ENCODE data around the gene XPR1. TPM values are rescaled to one million over a fixed set of nuclear protein-coding genes. Genes with fewer than 3 reads are reported as not detected.

Gene XPR1
- total RNA-seq, 5 donors from 2014 or later (not counting 1 experiment from before 2014, with no cell fraction given) = 13.0 to 16.2 (median 14.7) TPM

- H3K9me3 ChIP-seq = no peaks in the 10 kb centered on the region
- H3K36me3 Mint-ChIP-seq = peaks cover 23% of the 10 kb centered on the region
- no peaks in the 10 kb centered on the region for H3K27me3 ChIP-seq (replicated peaks in 1 of 2; ENCODE audit: control insufficient read depth in 2 of 2, extremely low read depth in 1 of 2, insufficient read depth in 2 of 2, low read length in 1 of 2)
- H3K27me3 Mint-ChIP-seq = no peaks in the 10 kb centered on the region
- H3K4me1 ChIP-seq (ENCODE audit: control insufficient read depth in 1 of 2, extremely low read depth in 1 of 2, insufficient read depth in 2 of 2, low read length in 2 of 2) = no peaks in the 10 kb centered on the region
- ChIA-PET CTCF (no interaction called here), POLR2A (no interaction called here)
- ATAC-seq (replicated peaks in 1 of 4) (no peak), DNase-seq (no peak)
- H3K36me3 ChIP-seq (ENCODE audit: control insufficient read depth in 2 of 2, extremely low read depth in 1 of 2, insufficient read depth in 1 of 2, low read length in 1 of 2) = no peaks in the 10 kb centered on the region
- peaks cover 0 to 3% (median 0%) of the 10 kb centered on the region in 3 donors for H3K9me3 Mint-ChIP-seq
- H3K4me3 ChIP-seq (ENCODE audit: control insufficient read depth in 1 of 2, extremely low read depth in 1 of 2, low read length in 1 of 2) = no peak overlapping the region
- H3K4me3 Mint-ChIP-seq = no peak overlapping the region
- no peak overlapping the region for H3K27ac ChIP-seq (ENCODE audit: low read length)
- peaks cover 29 to 39% (median 31%) of the 10 kb centered on the region in 3 donors for H3K4me1 Mint-ChIP-seq
- 100% methylated on average over 1 of the region's 1 CpG for WGBS (ENCODE audit: insufficient coverage)
- H3K27ac Mint-ChIP-seq = no peak overlapping the region
Observed at GRCh38 chr1:180773210-180773865, 141.5 kb downstream of the XPR1 start.

- no peaks in the 10 kb centered on the region for H3K36me3 ChIP-seq (ENCODE audit: control insufficient read depth in 2 of 2, extremely low read depth in 1 of 2, insufficient read depth in 1 of 2, low read length in 1 of 2)
- Mint-ChIP-seq H3K9me3 (no peaks in the 10 kb centered on the region), H3K4me3 (no peak overlapping the region), H3K27me3 (no peaks in the 10 kb centered on the region), H3K36me3 (peaks cover 11% of the 10 kb centered on the region), H3K27ac (no peak overlapping the region), H3K4me1 (peaks cover 29 to 33% (median 29%) of the 10 kb centered on the region in 3 donors)
- no peak overlapping the region for H3K27ac ChIP-seq (ENCODE audit: low read length)
- no CpG with 5 or more reads among the region's 2 CpGs for WGBS (ENCODE audit: insufficient coverage)
- ATAC-seq (replicated peaks in 1 of 4) (no peak), DNase-seq (no peak)
- POLR2A ChIA-PET = no interaction called here
- H3K4me1 ChIP-seq (ENCODE audit: control insufficient read depth in 1 of 2, extremely low read depth in 1 of 2, insufficient read depth in 2 of 2, low read length in 2 of 2) = no peaks in the 10 kb centered on the region
- CTCF ChIA-PET = no interaction called here
- no peak overlapping the region for H3K4me3 ChIP-seq (ENCODE audit: control insufficient read depth in 1 of 2, extremely low read depth in 1 of 2, low read length in 1 of 2)
- no peaks in the 10 kb centered on the region for H3K27me3 ChIP-seq (replicated peaks in 1 of 2; ENCODE audit: control insufficient read depth in 2 of 2, extremely low read depth in 1 of 2, insufficient read depth in 2 of 2, low read length in 1 of 2)
- no peaks in the 10 kb centered on the region for H3K9me3 ChIP-seq
Observed at GRCh38 chr1:180775801-180776200, 144.0 kb downstream of the XPR1 start.

- H3K4me3 ChIP-seq (ENCODE audit: control insufficient read depth in 1 of 2, extremely low read depth in 1 of 2, low read length in 1 of 2) = no peak overlapping the region
- WGBS (ENCODE audit: insufficient coverage) = 100% methylated on average over 1 of the region's 4 CpGs
- DNase-seq (no peak), ATAC-seq (replicated peaks in 1 of 4) (no peak)
- Mint-ChIP-seq H3K9me3 (no peaks in the 10 kb centered on the region), H3K4me3 (no peak overlapping the region), H3K36me3 (peaks cover 4% of the 10 kb centered on the region), H3K27ac (no peak overlapping the region), H3K4me1 (peaks cover 25 to 37% (median 27%) of the 10 kb centered on the region in 3 donors), H3K27me3 (no peaks in the 10 kb centered on the region)
- no peaks in the 10 kb centered on the region for H3K27me3 ChIP-seq (replicated peaks in 1 of 2; ENCODE audit: control insufficient read depth in 2 of 2, extremely low read depth in 1 of 2, insufficient read depth in 2 of 2, low read length in 1 of 2)
- no peaks in the 10 kb centered on the region for H3K4me1 ChIP-seq (ENCODE audit: control insufficient read depth in 1 of 2, extremely low read depth in 1 of 2, insufficient read depth in 2 of 2, low read length in 2 of 2)
- CTCF ChIA-PET = no interaction called here
- POLR2A ChIA-PET = interaction anchor here in 1 of 2 donors (0.6 kb wide), 1 partner anchor 81 kb away, joined by 3 read pairs; no protein-coding TSS in a partner anchor
- H3K36me3 ChIP-seq (ENCODE audit: control insufficient read depth in 2 of 2, extremely low read depth in 1 of 2, insufficient read depth in 1 of 2, low read length in 1 of 2) = no peaks in the 10 kb centered on the region
- no peak overlapping the region for H3K27ac ChIP-seq (ENCODE audit: low read length)
- no peaks in the 10 kb centered on the region for H3K9me3 ChIP-seq
Observed at GRCh38 chr1:180777072-180777689, 145.4 kb downstream of the XPR1 start.

GRCh38 chr1:180778782-180779398 is 147.1 kb downstream of the XPR1 start:
- Mint-ChIP-seq H3K36me3 (peaks cover 2% of the 10 kb centered on the region), H3K9me3 (no peaks in the 10 kb centered on the region), H3K4me3 (no peak overlapping the region), H3K27ac (no peak overlapping the region), H3K4me1 (peaks cover 23 to 32% (median 27%) of the 10 kb centered on the region in 3 donors), H3K27me3 (no peaks in the 10 kb centered on the region)
- Histone ChIP-seq H3K9me3 (no peaks in the 10 kb centered on the region), H3K4me3 (ENCODE audit: control insufficient read depth in 1 of 2, extremely low read depth in 1 of 2, low read length in 1 of 2) (no peak overlapping the region), H3K27me3 (replicated peaks in 1 of 2; ENCODE audit: control insufficient read depth in 2 of 2, extremely low read depth in 1 of 2, insufficient read depth in 2 of 2, low read length in 1 of 2) (no peaks in the 10 kb centered on the region), H3K27ac (ENCODE audit: low read length) (no peak overlapping the region), H3K4me1 (ENCODE audit: control insufficient read depth in 1 of 2, extremely low read depth in 1 of 2, insufficient read depth in 2 of 2, low read length in 2 of 2) (no peaks in the 10 kb centered on the region), H3K36me3 (ENCODE audit: control insufficient read depth in 2 of 2, extremely low read depth in 1 of 2, insufficient read depth in 1 of 2, low read length in 1 of 2) (no peaks in the 10 kb centered on the region)
- ATAC-seq (replicated peaks in 1 of 4) = no peak
- peak in 1 of 35 experiments; percentile 9 for DNase-seq
- ChIA-PET POLR2A (no interaction called here), CTCF (no interaction called here)
- WGBS (ENCODE audit: insufficient coverage) = 100% methylated on average over 1 of the region's 1 CpG

- H3K9me3 ChIP-seq = no peaks in the 10 kb centered on the region
- CTCF ChIA-PET = no interaction called here
- no peak for DNase-seq
- H3K27me3 ChIP-seq (replicated peaks in 1 of 2; ENCODE audit: control insufficient read depth in 2 of 2, extremely low read depth in 1 of 2, insufficient read depth in 2 of 2, low read length in 1 of 2) = no peaks in the 10 kb centered on the region
- POLR2A ChIA-PET = no interaction called here
- H3K9me3 Mint-ChIP-seq = no peaks in the 10 kb centered on the region
- H3K4me1 Mint-ChIP-seq = peaks cover 23 to 32% (median 27%) of the 10 kb centered on the region in 3 donors
- H3K27ac ChIP-seq (ENCODE audit: low read length) = no peak overlapping the region
- no peak overlapping the region for H3K27ac Mint-ChIP-seq
- H3K4me3 ChIP-seq (ENCODE audit: control insufficient read depth in 1 of 2, extremely low read depth in 1 of 2, low read length in 1 of 2) = no peak overlapping the region
- H3K36me3 Mint-ChIP-seq = no peaks in the 10 kb centered on the region
- no peaks in the 10 kb centered on the region for H3K27me3 Mint-ChIP-seq
- WGBS (ENCODE audit: insufficient coverage) = no CpG with 5 or more reads among the region's 3 CpGs
- H3K36me3 ChIP-seq (ENCODE audit: control insufficient read depth in 2 of 2, extremely low read depth in 1 of 2, insufficient read depth in 1 of 2, low read length in 1 of 2) = no peaks in the 10 kb centered on the region
- ATAC-seq (replicated peaks in 1 of 4) = no peak
- no peak overlapping the region for H3K4me3 Mint-ChIP-seq
- no peaks in the 10 kb centered on the region for H3K4me1 ChIP-seq (ENCODE audit: control insufficient read depth in 1 of 2, extremely low read depth in 1 of 2, insufficient read depth in 2 of 2, low read length in 2 of 2)
Observed at GRCh38 chr1:180779584-180779983, 147.8 kb downstream of the XPR1 start.

- ATAC-seq (replicated peaks in 1 of 4) (no peak), DNase-seq (no peak)
- H3K4me3 Mint-ChIP-seq = no peak overlapping the region
- no peaks in the 10 kb centered on the region for H3K27me3 Mint-ChIP-seq
- ChIA-PET CTCF (no interaction called here), POLR2A (no interaction called here)
- no peaks in the 10 kb centered on the region for H3K36me3 ChIP-seq (ENCODE audit: control insufficient read depth in 2 of 2, extremely low read depth in 1 of 2, insufficient read depth in 1 of 2, low read length in 1 of 2)
- no peaks in the 10 kb centered on the region for H3K27me3 ChIP-seq (replicated peaks in 1 of 2; ENCODE audit: control insufficient read depth in 2 of 2, extremely low read depth in 1 of 2, insufficient read depth in 2 of 2, low read length in 1 of 2)
- H3K9me3 ChIP-seq = no peaks in the 10 kb centered on the region
- H3K27ac Mint-ChIP-seq = no peak overlapping the region
- no peaks in the 10 kb centered on the region for H3K36me3 Mint-ChIP-seq
- H3K4me1 ChIP-seq (ENCODE audit: control insufficient read depth in 1 of 2, extremely low read depth in 1 of 2, insufficient read depth in 2 of 2, low read length in 2 of 2) = no peaks in the 10 kb centered on the region
- no peaks in the 10 kb centered on the region for H3K9me3 Mint-ChIP-seq
- no peak overlapping the region for H3K27ac ChIP-seq (ENCODE audit: low read length)
- H3K4me1 Mint-ChIP-seq = peaks cover 23 to 31% (median 26%) of the 10 kb centered on the region in 3 donors
- no CpG with 5 or more reads among the region's 6 CpGs for WGBS (ENCODE audit: insufficient coverage)
- H3K4me3 ChIP-seq (ENCODE audit: control insufficient read depth in 1 of 2, extremely low read depth in 1 of 2, low read length in 1 of 2) = no peak overlapping the region
Observed at GRCh38 chr1:180781718-180782117, 149.9 kb downstream of the XPR1 start.

Measured in T-cell (primary cell).